GM12878 (cell line): ENCODE results near the gene GALNT17. TPM values are rescaled to one million over a fixed set of nuclear protein-coding genes. Genes with fewer than 3 reads are reported as not detected.

Experiments used
- ATAC-seq: fragments of 200-7000 bp; cut with Tn5 transposase; 3 replicates; pipeline ENCODE4 v1.9.1; 2020; ENCODE audit warnings: mild to moderate bottlenecking, moderate library complexity
- BruUV-seq: library from RNA; stranded (reverse); fragments of 400-500 nt; replicated peaks from 2 replicates; lab custom pipeline; 2021; lab: Mats Ljungman, UMichigan
- CTCF ChIA-PET: fragments of 300-600 bp; sonication (Branson Sonifier 250); formaldehyde crosslinking; extraction: SDS; loops from one replicate; lab custom pipeline; 2021; ENCODE audit warnings: inconsistent platforms; lab: Yijun Ruan, JAX
- POLR2A ChIA-PET: fragments of 350-600 bp; formaldehyde crosslinking; extraction: SDS; loops from one replicate; lab custom pipeline; 2021; ENCODE audit warnings: inconsistent platforms; lab: Charles Lee
- RAD21 ChIA-PET: fragments of 300-600 bp; sonication (Branson Sonifier 250); formaldehyde crosslinking; loops from one replicate; lab custom pipeline; 2023; ENCODE audit warnings: antibody characterized with exemption; ENCODE audit not compliant: unreplicated experiment; lab: Charles Lee
- SMC1A ChIA-PET: fragments of 300-600 bp; sonication (Branson Sonifier 250); formaldehyde crosslinking; loops from one replicate; lab custom pipeline; 2023; ENCODE audit not compliant: unreplicated experiment, uncharacterized antibody; lab: Charles Lee
- DNase-seq: peaks from one replicate; pipeline ENCODE4 v3.0.0-alpha.2; 2011; ENCODE audit warnings: low read depth, low spot score
- FAIRE-seq: peaks from 3 replicates; lab custom pipeline; 2011; peaks lifted over from hg19 to GRCh38; lab: Jason Lieb, UNC
- H2AFZ ChIP-seq: 2 replicates; pipeline ENCODE4 v1.6.0; 2011; ENCODE audit warnings: low read depth, low read length, control low read depth; ENCODE audit not compliant: control insufficient read depth
- H3K27ac ChIP-seq: 2 replicates; pipeline ENCODE4 v1.5.1; 2011; ENCODE audit warnings: control low read depth; ENCODE audit not compliant: control insufficient read depth, insufficient read depth
- H3K27me3 ChIP-seq, 2 experiments: replicated peaks in 1 of 2; 2 replicates each; pipeline versions ENCODE4 v1.6.0 to v1.6.1; 2011; ENCODE audit warnings: low read length in 1 of 2; ENCODE audit not compliant: control insufficient read depth in 2 of 2, insufficient read depth in 2 of 2
- H3K36me3 ChIP-seq, 2 experiments: 2 replicates each; pipeline ENCODE4 v1.5.1; 2011; ENCODE audit warnings: low read length in 1 of 2; ENCODE audit not compliant: control insufficient read depth in 2 of 2, insufficient read depth in 2 of 2
- H3K4me1 ChIP-seq: 2 replicates; pipeline ENCODE4 v1.6.1; 2011; ENCODE audit warnings: mild to moderate bottlenecking, low read length, moderate library complexity, mixed read lengths; ENCODE audit not compliant: control insufficient read depth, insufficient read depth
- H3K4me2 ChIP-seq: 2 replicates; pipeline ENCODE4 v1.6.0; 2011; ENCODE audit warnings: control low read depth; ENCODE audit not compliant: control insufficient read depth, insufficient read depth
- H3K4me3 ChIP-seq: fragments of 200-600 bp; sonication (generic); 2 replicates; pipeline ENCODE4 v1.5.1; 2016
- H3K79me2 ChIP-seq: 2 replicates; pipeline ENCODE4 v1.6.0; 2011; ENCODE audit warnings: low read length; ENCODE audit not compliant: control insufficient read depth, insufficient read depth
- H3K9ac ChIP-seq: 2 replicates; pipeline ENCODE4 v1.8.0; 2011; ENCODE audit warnings: low read length, control low read depth, mixed read lengths; ENCODE audit not compliant: control insufficient read depth, insufficient read depth
- H3K9me3 ChIP-seq: replicated peaks from 3 replicates; pipeline ENCODE4 v1.5.1; 2011; ENCODE audit warnings: mild to moderate bottlenecking, low read length; ENCODE audit not compliant: control insufficient read depth, insufficient read depth
- H4K20me1 ChIP-seq: 2 replicates; pipeline ENCODE4 v1.6.0; 2011; ENCODE audit not compliant: control insufficient read depth, insufficient read depth
- CBX3 ChIP-seq: fragments of 200-600 bp; sonication (generic); IDR thresholded peaks from 2 replicates; pipeline ENCODE4 v1.6.1; 2016; ENCODE audit warnings: low read depth, borderline replicate concordance
- E4F1 ChIP-seq: fragments of 450-650 bp; IDR thresholded peaks from 2 replicates; pipeline ENCODE4 v1.6.1; 2018; ENCODE audit warnings: borderline replicate concordance, mild to moderate bottlenecking; ENCODE audit not compliant: partially characterized antibody
- MEF2B ChIP-seq: fragments of 450-650 bp; IDR thresholded peaks from 2 replicates; pipeline ENCODE4 v1.6.1; 2018; ENCODE audit warnings: mild to moderate bottlenecking, moderate library complexity; ENCODE audit not compliant: partially characterized antibody, poor library complexity, severe bottlenecking
- MYC ChIP-seq: IDR thresholded peaks from 2 replicates; pipeline ENCODE4 v1.6.1; 2011; ENCODE audit warnings: mild to moderate bottlenecking, low read length, moderate library complexity, inconsistent platforms; ENCODE audit not compliant: insufficient read depth, insufficient replicate concordance, insufficient read length, severe bottlenecking
- SMC3 ChIP-seq: IDR thresholded peaks from 2 replicates; pipeline ENCODE4 v1.6.1; 2011; ENCODE audit warnings: low read length, improper control_type of control experiment, borderline replicate concordance
- TBL1XR1 ChIP-seq: IDR thresholded peaks from 2 replicates; pipeline ENCODE4 v1.6.1; 2012; ENCODE audit warnings: low read depth, low read length, improper control_type of control experiment
- WGBS: methylation state at CpG from one replicate; pipeline ENCODE4 v1.1.6; 2016; ENCODE audit warnings: low lambda C conversion rate; ENCODE audit not compliant: insufficient replicate concordance, insufficient coverage; ENCODE audit errors: missing lambda C conversion rate; 5-methylcytosine and 5-hydroxymethylcytosine counted together
- in situ Hi-C: fragments of 300-500 bp; cut with MboI; formaldehyde crosslinking; loops from 9 replicates; pipeline ENCODE4 v1.14.3; 2018; ENCODE audit warnings: mixed read lengths
- intact Hi-C: fragments of 100-400 bp; cut with micrococcal nuclease; formaldehyde crosslinking; loops from one replicate; pipeline ENCODE4 v1.14.2; 2022; ENCODE audit not compliant: unreplicated experiment
- polyA plus RNA-seq, 11 experiments: library from polyadenylated mRNA; depleted of rRNA in 4 of 11; unstranded in 6 of 11; stranded (reverse) in 5 of 11; fragments of >200 nt; fragmentation: Nextera tagmentation in 4 of 11; fragmentation: Illumina TruSeq in 1 of 11; extraction: Ambion mirVana in 4 of 11; extraction: Trizol in 1 of 11; gene quantifications; 1 replicate in 1 of 11; 2 replicates in 10 of 11; pipeline versions ENCODE4 v1.2.1 to v1.2.3, GENCODE V29; 2011 to 2016; ENCODE audit warnings: inconsistent platforms in 2 of 11, missing spikeins in 2 of 11, low read depth in 1 of 11
- total RNA-seq, 4 experiments: library from RNA; depleted of rRNA in 3 of 4; stranded (reverse); fragments of >200 nt in 3 of 4; fragmentation: Illumina TruSeq in 1 of 4; extraction: Trizol in 1 of 4; gene quantifications; 2 replicates each; pipeline versions ENCODE4 v1.2.1 to v1.2.3, GENCODE V29; 2013 to 2021
- TF ChIP-seq, protein P1 (sequence below), 3 experiments: IDR thresholded peaks in 2 of 3; conservative IDR thresholded peaks in 1 of 3; 2 replicates each; pipeline ENCODE4 v1.5.1; 2011; ENCODE audit warnings: low read depth in 3 of 3, low read length in 3 of 3, mild to moderate bottlenecking in 3 of 3, control low read depth in 2 of 3, moderate library complexity in 2 of 3, inconsistent platforms in 1 of 3, mixed read lengths in 1 of 3; ENCODE audit not compliant: control insufficient read depth in 2 of 3, insufficient read depth in 1 of 3; ENCODE audit errors: extremely low read depth in 1 of 3

GALNT17 gene
- total and polyA plus RNA-seq, 10 of the 15 experiments (the other 5 are each of a cell fraction or from before 2014, with no cell fraction given): 0.12 to 0.15 TPM; not detected in 8

- TF ChIP-seq E4F1: no peak
- no peak for TF ChIP-seq CBX3
- no peak for TF ChIP-seq MEF2B
- no peak for TF ChIP-seq SMC3
- TF ChIP-seq TBL1XR1: no peak
- TF ChIP-seq, all 136 proteins: peak for 0
Measured at GRCh38 chr7:71746006-71746405, 614.1 kb downstream of the GALNT17 start (continued).

GRCh38 chr7:71750290-71750689, 618.3 kb downstream of the GALNT17 start:
- DNase-seq (no peak), FAIRE-seq (no peak), ATAC-seq (no peak)
- H3K79me2 ChIP-seq: no peaks in the 10 kb centered on the region
- no peaks in the 10 kb centered on the region; the same call in 2 of the 3 replicates for H3K9me3 ChIP-seq
- ChIA-PET POLR2A (no interaction called here), RAD21 (no interaction called here), SMC1A (no interaction called here), CTCF (no interaction called here)
- no peak overlapping the region for H2AFZ ChIP-seq
- H3K36me3 ChIP-seq: no peaks in the 10 kb centered on the region
- 58% methylated on average over 6 of the region's 6 CpGs for WGBS
- no peak for TF ChIP-seq MYC
- TF ChIP-seq, protein P1, sequence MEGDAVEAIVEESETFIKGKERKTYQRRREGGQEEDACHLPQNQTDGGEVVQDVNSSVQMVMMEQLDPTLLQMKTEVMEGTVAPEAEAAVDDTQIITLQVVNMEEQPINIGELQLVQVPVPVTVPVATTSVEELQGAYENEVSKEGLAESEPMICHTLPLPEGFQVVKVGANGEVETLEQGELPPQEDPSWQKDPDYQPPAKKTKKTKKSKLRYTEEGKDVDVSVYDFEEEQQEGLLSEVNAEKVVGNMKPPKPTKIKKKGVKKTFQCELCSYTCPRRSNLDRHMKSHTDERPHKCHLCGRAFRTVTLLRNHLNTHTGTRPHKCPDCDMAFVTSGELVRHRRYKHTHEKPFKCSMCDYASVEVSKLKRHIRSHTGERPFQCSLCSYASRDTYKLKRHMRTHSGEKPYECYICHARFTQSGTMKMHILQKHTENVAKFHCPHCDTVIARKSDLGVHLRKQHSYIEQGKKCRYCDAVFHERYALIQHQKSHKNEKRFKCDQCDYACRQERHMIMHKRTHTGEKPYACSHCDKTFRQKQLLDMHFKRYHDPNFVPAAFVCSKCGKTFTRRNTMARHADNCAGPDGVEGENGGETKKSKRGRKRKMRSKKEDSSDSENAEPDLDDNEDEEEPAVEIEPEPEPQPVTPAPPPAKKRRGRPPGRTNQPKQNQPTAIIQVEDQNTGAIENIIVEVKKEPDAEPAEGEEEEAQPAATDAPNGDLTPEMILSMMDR (IDR thresholded peaks at IDR 0.05 in 2 of 3, conservative IDR thresholded peaks at IDR 0.05 in 1 of 3; ENCODE audit: control insufficient read depth in 2 of 3, extremely low read depth in 1 of 3, insufficient read depth in 1 of 3, low read depth in 3 of 3, low read length in 3 of 3): no peak
- H3K4me2 ChIP-seq: no peak overlapping the region
- intact Hi-C loops (no loop called here), in situ Hi-C loops (no loop called here)
- no peaks in the 10 kb centered on the region for H3K4me1 ChIP-seq
- no peaks in the 10 kb centered on the region for H4K20me1 ChIP-seq
- H3K4me3 ChIP-seq: no peak overlapping the region
- no peaks in the 10 kb centered on the region for H3K27me3 ChIP-seq
- no peak overlapping the region for H3K27ac ChIP-seq
- H3K9ac ChIP-seq: no peak overlapping the region
- BruUV-seq: no TSS peak
